ENCODE results near the gene PPP1R3E.

PPP1R3E gene

DNA sequence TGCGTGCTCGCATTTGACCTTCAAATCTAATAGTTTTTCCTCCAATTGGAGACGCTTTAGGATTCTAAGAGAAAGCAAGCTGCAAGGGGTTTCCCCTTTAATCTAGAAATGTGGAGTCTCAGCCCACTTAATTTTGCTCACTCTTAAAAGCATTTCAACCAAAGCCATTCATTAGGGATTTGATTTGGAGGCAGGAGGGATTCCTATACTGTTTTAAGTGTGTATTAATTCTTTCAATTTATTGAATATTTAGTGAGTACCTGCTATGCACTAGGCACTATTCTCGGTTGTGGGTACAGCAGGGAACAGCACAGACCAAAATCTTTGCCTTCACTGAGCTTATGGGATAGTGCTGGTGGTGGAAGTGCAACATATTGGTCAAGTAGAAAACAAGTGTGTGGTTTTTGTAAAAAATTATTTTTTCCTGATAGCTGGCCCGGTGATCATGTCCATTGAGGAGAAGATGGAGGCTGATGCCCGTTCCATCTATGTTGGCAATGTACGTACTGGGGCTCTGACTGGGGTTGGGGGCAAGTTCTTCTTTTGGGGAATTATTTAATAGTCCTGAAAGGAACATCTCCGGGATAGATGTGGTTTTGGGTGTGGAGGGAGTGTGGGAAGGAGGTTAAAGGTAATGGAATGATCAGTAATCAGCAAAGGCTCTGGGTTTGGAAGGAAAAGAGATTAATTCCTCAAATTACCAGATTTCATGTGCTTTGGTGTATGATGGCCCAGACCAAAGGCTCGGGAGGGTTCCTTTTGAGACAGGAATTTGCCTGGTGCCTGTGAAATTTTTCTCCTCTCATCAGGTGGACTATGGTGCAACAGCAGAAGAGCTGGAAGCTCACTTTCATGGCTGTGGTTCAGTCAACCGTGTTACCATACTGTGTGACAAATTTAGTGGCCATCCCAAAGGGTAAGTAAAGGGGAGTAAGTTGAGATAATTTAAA is 20.2 kb upstream of the PPP1R3E start:
- DNase-seq: no peak

DNA sequence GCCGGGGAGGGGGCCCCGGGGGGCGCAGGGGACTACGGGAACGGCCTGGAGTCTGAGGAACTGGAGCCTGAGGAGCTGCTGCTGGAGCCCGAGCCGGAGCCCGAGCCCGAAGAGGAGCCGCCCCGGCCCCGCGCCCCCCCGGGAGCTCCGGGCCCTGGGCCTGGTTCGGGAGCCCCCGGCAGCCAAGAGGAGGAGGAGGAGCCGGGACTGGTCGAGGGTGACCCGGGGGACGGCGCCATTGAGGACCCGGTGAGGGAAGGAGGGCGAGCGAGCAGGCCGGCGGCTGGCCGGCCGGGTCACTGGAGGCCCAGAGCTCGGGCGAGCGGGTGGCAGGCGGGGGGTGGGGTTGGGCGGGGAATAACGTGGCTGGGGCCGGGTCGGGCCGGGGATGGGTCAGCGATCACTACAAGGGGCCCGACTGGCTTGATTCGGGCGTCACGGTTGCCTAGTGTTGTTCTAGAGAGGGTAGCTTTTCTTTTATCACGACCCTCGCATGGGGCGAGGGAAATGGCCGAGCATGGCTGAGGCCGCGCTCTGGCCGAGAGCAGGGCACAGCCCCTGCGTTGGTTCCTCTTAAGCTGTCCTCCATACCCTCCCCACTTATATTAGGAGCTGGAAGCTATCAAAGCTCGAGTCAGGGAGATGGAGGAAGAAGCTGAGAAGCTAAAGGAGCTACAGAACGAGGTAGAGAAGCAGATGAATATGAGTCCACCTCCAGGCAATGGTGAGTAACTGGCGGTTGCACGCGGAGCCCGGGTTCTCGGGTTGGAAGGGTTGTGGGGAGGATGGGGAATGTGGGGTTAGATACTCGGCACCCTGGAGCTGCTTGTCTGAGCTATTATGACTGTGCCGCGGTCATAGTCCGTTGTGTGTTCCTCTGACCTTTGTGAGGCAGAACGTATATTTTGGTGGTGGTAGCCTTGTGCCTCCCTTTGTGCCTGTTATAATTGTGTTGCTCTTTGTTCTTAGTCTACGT is 19.2 kb upstream of the PPP1R3E start:
- DNase-seq: peak; percentile 14

DNA sequence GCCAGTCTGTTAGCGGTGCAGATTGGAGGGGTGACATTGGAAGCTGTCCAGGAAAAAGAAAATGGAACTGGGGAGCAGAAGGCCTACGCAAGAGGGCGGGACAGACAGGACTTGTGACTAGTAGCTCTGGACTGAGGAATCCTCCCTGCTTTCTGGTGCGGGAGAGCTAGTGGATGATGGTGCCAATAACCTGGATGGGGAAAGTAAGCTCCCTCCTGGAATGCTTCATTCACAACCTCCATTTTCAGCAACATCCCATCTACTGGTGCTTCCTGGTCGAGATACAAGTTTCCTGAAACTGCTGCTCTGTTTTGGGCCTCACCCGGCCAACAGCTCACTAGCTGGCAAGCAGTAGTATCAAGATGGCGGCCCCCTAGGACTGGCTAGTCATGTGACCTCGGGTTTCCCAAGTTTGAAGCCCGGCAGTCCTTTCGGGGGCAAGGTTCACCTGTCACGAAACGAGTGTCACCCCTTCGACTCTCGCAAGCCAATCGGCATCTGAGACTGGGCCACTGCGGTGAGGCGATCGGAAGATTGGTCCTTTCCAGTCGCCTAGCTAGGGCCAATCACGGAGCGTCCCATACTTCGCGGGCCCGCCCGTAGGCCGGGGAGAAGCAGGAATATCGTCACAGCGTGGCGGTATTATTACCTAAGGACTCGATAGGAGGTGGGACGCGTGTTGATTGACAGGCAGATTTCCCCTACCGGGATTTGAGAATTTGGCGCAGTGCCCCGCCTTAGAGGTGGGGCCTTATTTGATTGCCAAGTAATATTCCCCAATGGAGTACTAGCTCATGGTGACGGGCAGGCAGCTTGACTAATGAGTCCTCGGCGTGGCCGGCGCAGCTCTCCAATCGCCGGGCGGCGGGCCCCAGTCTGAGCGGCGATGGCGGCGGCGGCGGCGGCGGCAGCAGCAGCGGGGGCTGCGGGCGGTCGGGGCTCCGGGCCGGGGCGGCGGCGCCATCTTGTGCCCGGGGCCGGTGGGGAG is 18.2 kb upstream of the PPP1R3E start, which contains the start of gene PABPN1:
PABPN1 (plus strand) TSS at position 874 of the 988 bp plus-strand sequence; CDS start at position 887, 13 bp downstream.
- DNase-seq: peak; percentile 100

DNA sequence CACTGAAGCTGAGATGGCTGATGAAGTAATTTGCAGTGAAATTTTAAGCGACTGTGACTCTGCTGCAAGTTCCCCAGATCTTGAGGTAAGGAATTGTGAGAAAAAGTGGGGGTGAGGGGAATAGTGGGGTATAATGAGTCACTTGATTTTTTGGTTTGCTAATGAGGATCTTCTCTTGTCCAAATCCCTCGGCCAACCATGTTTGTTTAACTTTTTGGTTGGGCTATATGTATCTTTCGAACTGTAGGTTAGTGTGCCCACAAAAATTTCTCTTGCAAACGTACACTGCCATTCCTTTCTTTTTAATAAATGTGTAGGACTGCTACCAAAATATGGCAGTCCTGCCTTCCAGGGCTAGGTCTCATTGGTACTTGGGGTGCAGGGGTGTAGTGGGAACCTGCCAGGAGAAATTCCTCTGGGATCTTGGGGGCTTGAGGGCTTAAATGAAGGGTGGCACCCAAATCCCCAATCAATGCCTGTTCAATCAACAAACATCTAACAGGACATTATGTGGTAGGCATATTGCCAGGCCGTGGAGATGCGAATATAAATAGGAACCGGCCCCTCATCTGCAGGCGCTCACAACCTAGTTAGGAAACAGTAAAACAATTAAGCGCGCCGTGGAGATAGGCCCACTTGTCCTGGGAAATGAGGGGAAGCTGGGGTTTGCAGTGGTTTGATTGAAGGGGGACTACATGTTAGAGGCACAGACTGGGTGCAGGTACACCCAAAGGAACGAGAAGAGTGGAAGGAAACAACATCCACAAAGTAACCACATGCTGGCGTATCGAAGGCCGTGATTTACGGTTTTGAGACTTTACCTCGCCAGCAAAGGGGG is 17.3 kb upstream of the PPP1R3E start:
- DNase-seq: no peak

DNA sequence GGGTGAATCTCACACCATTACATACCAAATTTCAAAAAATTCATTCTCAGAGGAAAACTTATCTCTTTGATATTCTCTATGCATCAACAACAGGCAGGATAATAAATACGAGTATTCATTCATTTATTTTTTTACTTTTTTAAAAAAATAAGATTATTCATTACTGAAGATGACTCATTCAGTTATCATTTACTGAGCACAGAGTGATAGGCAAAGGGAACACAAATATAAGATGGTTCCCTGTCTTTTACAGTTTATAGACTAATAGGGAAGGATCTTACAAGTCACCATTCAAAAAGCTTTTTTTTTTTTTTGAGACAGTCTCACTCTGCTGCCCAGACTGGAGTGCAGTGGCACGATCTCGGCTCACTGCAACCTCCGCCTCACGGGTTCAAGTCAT is 13.6 kb upstream of the PPP1R3E start:
- no peak for DNase-seq

DNA sequence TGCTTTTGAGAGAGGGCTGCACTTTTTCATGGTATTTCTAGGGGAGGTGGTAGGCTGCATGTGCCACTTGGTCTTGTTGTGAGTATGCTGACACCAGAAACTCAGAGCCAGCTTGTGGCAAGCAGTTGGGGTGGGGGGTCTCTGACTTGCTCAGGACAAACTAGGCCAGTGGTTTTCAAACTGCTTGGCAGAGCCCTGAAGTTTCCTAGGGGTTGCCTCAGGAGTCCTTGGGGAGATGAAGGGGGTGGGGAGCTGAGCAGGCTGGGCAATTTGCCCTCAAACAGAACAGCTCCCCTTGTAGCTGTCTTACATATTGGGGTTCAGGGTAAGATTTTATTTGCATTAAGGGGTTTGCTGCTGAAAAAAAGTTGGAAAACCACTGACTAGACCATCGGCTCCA is 7.9 kb upstream of the PPP1R3E start:
- no peak for DNase-seq

DNA sequence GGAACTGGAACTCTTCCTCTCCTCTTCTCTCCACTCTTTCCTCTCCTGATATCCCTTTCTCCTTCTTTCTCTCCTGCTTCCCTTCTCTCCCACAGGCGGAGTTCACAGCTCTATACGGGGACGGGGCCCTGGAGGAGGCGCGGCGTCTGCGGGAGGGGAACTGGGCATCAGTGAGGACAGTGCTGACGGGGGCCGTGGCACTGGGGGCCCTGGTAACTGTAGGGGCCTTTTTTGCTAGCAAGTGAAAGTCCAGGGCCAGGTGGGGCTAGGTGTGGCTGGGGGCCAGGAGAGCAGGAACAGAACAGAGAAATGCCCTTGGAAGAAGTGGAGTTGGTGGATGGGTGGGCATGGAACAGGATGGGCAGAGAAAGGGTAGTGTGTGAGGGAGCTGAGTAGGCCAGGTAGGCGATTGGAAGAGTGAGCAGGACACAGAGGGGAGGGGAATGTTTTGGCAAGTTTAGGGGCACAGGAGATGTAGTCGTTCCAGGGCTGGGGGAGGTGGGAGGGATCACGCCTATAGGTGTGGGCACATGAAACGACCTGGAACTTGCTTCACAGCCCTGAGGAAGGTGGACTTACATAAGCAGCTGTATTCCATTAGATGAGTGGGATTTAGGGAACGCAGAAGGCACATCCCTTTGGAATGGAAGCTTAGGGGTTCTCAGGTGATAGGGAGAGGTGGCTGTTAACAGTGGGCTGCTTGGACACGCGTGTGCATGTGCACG is 6.2 kb upstream of the PPP1R3E start:
- no peak for DNase-seq

DNA sequence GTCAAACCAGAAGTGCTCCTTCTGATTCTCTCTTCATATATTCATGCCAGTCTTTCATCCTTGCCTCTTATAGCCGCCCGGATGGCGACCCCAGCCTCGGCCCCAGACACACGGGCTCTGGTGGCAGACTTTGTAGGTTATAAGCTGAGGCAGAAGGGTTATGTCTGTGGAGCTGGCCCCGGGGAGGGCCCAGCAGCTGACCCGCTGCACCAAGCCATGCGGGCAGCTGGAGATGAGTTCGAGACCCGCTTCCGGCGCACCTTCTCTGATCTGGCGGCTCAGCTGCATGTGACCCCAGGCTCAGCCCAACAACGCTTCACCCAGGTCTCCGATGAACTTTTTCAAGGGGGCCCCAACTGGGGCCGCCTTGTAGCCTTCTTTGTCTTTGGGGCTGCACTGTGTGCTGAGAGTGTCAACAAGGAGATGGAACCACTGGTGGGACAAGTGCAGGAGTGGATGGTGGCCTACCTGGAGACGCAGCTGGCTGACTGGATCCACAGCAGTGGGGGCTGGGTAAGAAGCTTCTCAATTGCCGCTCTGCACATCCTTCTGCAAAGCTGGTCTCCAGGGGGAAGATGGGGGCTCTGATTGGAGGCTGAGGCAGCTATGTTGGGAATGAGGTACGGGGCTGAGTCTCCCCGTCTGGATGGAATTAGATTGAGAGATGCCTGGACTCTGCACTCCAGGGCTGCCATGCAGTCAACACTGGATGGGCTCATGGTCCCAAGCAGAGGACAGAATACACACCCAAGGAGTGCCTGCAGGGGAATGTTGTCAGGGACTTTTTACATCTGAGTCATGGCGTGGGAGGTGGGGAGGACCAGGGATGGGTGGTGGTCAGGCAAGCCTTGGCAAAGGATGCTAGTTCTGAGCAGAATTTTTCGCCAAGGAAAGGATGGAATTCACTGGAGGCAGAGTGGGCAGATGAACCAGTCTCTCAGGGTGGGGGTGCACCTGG is 5.3 kb upstream of the PPP1R3E start:
- DNase-seq: no peak

DNA sequence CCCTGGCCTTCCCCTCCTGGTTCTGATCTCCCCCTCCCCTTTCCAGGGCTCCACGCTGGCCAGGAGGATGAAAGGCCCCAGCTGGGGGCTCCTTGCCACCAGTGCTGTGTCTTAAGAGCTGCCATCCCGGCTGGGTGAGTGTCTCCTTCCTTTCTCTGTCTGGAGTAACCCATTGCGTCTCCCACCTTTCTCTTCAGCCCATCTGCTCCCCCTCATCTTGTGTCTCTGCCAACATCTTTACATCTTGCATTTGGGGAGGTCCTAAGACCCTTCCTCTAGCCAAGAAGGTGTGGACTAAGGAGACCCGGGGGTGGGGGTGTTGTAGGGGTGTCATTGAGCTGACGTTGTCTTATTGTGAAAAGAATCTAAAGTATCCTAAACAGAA is 4.5 kb upstream of the PPP1R3E start:
- DNase-seq: no peak

DNA sequence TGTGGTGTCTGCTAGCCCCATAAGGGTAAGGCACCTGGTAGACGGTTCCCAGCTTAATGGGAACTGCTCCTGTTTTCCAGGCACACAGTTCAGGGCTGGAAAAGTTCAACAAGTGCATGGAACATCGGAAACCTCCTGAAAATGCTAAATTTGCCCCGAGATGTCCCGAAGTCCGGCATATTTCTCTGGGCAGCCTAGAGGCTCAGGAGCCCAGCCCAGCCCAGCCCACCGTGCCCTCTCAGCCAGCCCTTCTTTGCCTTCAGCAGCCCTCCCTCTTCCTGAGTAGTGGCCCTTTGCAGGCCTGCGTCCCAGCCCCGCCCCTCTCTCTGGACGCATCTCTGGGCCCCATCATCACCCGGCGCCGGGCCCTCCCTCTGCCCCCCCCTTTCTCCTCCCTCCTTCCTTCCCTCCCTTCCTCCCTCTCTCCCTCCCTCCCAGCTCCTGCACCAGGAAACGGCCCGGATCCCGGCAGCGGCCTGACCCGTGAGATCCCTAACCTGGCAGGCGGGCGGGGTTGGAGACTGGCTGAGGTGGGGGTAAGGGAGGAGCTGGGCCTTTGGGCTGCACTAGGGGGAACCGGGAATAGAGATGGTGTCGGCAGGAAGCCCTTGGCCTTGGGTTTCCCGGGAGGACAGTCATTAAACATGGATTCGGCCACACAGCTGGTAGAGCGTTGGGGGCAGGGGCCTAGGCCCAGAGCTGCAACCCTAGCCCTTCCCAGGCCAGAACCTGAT is 3.9 kb upstream of the PPP1R3E start, which contains the start of gene BCL2L2:
BCL2L2 (plus strand) TSS at position 422 of the 734 bp plus-strand sequence. CDS start 935 bp downstream, outside the sequence.
- peak; percentile 90 for DNase-seq

DNA sequence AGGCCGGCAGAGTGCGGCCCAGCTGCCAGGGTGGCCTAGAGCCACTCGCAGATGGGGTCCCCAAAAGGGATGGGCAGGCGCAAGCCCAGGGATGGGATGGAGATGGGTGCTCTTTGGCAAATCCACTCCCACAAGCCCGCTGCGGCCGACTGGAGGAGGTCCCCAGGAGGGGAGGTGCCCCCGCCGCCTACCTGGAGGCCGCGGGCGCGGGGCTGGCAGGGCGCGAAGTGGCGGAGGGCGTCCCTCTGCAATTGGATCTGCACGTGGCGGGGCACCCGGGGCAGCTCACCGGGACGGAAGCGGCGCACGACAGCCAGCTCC is 730 bp downstream of the PPP1R3E start:
- no peak for DNase-seq

DNA sequence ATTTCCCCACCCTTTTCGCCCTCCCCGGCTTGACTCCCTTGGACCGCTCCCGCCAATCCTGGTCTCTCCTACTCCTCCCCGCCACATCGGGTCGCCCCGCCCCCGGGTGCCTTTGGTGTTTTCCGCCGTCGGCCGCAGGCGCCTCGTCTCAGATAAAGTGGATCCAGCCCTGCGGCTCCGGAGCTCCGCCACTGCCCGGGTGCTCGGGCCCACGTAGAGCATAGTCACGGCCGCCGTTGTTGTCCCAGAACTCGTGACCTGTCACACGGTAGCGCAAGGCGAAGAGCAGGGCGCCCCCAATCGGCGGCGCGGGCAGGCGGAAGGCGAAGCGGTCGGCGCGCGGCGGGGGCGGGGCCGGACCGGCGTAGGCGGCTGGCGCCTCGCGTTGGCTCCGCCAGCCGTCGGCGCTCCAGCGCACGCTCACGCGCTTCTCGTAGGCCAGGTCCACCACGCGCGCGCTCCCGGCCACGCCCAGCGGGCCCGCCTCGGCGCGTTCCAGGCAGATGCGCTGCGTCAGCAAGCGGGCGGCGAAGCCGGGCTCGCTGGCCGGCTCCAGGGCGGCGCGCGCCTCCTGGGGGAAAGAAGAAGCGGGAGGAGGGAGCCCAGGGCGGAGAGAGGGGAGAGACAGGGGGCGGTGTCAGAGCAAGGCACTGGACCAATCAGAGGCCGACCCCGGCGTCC is 1.2 kb downstream of the PPP1R3E start:
- peak; percentile 98 for DNase-seq

DNA sequence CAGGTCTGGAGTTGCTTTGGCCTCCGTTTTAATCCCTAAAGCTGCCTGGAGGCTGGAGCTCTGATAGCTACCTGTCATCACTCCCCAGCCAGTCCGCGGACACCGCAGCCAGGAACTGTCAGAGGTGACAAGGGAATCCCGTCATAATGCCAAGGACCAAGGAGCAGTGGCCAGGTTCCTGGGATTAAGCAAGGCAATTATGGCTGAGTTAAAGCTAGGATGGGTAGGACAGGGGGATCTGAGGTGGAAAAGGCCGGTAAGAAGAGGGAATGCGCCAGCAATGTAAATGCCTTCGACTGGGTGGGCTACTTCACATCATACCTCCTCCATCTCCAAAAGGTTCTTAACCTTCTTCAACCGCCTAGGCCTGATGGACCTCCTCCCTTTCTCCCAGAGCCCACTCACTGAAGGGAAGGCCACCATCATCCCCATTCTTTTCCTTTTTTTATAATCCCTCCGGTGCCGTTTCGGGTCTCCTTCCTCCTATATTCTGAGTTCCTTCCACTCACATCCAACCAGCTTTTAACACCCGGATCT is 1.9 kb downstream of the PPP1R3E start:
- peak; percentile 38 for DNase-seq

DNA sequence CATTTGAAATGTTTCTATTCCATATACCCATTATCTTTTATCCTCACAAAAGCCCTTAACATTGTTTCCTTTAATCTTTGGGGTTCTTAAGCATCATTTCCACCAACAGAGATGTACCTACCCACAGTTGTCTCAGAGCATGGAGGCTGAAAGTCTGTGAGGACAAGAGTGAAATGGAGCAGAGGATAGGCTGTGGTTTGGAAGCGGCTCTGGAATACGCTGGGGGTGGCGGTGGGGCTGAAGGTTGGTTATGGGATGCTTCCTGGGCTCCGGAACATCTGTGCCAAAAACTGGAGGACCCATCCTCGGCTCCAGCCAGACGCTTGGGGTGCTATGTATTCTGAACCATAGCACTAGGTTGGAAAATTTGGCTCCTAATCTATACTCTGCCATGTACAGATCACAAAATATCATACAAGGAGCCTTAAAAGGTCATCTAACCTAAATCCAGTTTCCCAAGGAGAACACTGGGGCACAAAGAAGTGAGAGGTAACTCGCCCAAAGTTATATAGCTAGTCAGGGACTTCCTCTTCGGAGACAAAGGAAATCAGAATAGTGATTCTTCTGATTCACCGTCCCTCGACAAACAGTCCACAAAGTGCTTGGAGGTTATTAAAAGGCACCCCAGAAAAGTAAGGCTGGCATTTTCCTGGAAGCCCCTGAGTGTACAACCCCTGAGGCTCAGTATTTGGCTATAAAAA is 2.5 kb downstream of the PPP1R3E start:
- DNase-seq: no peak

DNA sequence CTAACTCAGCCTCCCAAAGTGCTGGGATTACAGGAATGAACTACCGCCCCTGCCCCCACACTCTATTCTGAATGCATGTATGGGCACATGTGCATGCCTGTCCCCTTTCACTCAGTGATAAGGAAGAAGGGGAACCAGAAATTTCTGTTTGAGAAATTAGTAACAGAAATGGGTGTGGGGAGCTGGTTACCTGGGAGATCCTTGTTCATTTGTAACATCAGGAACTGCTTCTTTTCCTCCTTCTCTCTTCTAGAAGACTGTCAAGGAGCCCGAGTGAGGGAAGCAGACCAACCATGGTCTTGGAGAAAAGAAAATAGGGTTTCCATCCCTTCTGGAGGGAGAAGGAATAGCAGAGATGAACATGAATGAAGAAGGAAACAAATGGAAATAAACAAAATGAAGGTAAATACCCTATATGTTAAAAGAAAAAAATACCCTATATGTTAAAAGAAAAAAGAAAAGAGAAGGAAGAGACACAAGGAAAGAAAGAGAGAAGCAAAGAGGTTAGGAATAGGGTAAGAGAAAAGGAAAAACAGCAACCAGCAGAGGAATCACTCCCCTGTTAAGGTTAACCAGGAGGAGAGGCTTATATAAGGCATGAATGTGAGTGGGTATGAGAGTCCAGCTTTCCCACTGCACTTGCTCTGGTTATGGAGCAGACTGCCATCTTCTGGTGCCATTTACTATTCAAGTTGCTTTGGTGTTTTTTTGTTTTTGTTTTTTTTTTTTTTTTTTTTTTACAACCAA is 3.3 kb downstream of the PPP1R3E start:
- DNase-seq: peak; percentile 30

DNA sequence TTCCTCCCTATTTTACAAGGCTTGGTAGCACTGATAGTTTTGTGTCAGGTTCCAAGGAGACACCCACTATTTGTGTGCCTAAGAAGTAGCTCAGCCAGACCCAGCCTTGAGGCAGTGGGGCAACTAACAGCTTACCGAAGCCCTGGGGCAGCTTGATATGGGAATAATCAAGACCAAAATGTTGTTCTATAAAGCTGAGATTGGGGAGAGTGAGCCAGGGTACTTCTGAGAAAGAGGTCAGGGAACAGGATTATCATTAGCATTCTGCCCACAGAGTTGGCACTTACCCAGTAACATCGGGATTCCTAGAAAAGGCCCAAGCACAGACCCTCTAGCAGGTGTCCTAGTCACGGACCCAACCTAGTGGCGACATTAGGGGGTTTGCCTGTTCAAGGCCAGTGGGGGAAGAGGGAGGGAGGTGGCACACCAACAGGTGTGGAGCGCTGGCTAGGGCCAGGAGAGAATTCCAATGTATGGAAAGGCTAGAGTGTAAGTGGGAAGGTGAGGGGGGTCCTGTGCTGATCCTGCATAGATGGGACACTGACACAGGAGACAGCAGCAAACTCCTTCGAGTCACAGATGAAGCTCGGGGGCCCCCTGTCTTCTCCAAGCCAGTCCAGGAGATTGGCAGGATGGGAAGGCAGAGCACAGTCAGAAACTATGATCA is 4.9 kb downstream of the PPP1R3E start:
- no peak for DNase-seq

Data from DMS79 (cell line).